GM12875 (cell line): ENCODE results near the gene KIAA1671.

Experiments
- H3K4me3 ChIP-seq: one replicate; pipeline ENCODE4 v1.5.1; 2011; ENCODE audit warnings: low read depth, low read length, control low read depth
- CTCF ChIP-seq: IDR thresholded peaks from 2 replicates; pipeline ENCODE4 v1.5.1; 2011; ENCODE audit warnings: low read depth, mild to moderate bottlenecking, control low read depth, inconsistent platforms, low read length, moderate library complexity, borderline replicate concordance; ENCODE audit not compliant: insufficient read depth

Gene KIAA1671

GRCh38 chr22:24989541-24989951 lies 37.0 kb downstream of the KIAA1671 start:
- TF ChIP-seq CTCF = no peak
- no peak overlapping the region for H3K4me3 ChIP-seq

DNA sequence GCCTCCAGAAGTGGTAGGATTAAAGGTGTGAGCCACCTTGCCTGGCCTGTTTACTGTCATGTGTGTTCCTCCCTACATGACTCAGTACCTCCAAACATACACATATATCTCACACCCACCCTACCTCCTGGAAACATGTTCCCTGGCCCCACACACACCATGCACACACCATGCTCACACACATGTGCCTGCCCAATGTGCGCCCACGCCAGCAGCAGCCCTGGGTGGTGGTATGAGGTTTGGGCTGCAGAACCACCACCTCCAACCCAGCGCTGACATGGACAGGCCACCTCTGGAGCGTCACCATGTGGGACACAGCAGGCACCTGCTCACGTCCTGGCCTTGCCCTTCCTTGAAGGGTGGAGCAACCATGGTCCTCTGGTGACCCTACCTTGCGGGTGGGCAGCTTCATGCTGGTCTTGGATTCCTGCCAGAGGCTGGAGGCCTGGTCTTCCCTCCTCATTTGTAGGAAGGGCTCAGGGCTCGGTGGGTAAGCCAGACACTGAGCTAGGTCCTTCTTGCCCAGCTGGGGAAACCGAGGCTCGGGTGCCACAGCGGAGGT lies 37.9 kb downstream of the KIAA1671 start:
- no peak overlapping the region for H3K4me3 ChIP-seq
- no peak for TF ChIP-seq CTCF

- no peak for TF ChIP-seq CTCF
Measured at GRCh38 chr22:24992946-24993345, 40.4 kb downstream of the KIAA1671 start.

GRCh38 chr22:24994070-24994763 lies 41.7 kb downstream of the KIAA1671 start:
- TF ChIP-seq CTCF = no peak
- H3K4me3 ChIP-seq = no peak overlapping the region

More at GRCh38 chr22:24992946-24993345, 40.4 kb downstream of the KIAA1671 start:
- no peak overlapping the region for H3K4me3 ChIP-seq

DNA sequence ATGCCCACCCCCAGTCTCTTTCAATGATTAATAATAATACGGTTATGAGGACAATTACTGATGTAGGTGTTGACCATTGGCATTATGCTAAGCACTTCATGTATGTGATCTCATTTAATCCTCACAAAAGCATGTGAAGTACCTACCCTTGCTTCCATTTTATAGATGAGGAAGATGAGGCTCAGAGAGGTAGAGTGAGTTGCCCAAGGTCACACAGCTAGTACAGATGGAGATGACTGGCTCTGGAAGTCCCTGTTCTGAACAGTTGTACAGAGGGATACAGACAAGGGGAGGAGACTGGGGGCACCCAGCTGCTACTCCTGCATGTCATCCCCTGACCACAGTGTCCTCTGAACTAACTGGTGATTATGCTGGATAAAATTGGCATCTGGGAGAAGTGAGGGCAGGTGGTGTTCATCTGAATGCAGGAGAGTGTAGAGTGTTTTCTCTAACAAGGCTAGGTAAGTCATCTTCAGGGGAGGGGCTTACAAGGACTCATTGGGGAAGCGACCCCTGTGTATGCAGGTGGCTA lies 43.2 kb downstream of the KIAA1671 start:
- no peak overlapping the region for H3K4me3 ChIP-seq
- TF ChIP-seq CTCF = no peak

- TF ChIP-seq CTCF = no peak
- no peak overlapping the region for H3K4me3 ChIP-seq
Measured at GRCh38 chr22:24996420-24996952, 44.0 kb downstream of the KIAA1671 start.

GRCh38 chr22:24997023-24997422 lies 44.5 kb downstream of the KIAA1671 start:
- TF ChIP-seq CTCF = no peak

More at GRCh38 chr22:24997023-24997422, 44.5 kb downstream of the KIAA1671 start:
- no peak overlapping the region for H3K4me3 ChIP-seq
